DMS114 treated with DMSO at 0.1 percent for 48 hours (cell line): Measurements from ENCODE around the gene ARID3C.

Experiments
- DNase-seq: peaks from one replicate; lab custom pipeline; 2025; ENCODE audit not compliant: unreplicated experiment; lab: John Stamatoyannopoulos, UW

The ARID3C gene

DNA sequence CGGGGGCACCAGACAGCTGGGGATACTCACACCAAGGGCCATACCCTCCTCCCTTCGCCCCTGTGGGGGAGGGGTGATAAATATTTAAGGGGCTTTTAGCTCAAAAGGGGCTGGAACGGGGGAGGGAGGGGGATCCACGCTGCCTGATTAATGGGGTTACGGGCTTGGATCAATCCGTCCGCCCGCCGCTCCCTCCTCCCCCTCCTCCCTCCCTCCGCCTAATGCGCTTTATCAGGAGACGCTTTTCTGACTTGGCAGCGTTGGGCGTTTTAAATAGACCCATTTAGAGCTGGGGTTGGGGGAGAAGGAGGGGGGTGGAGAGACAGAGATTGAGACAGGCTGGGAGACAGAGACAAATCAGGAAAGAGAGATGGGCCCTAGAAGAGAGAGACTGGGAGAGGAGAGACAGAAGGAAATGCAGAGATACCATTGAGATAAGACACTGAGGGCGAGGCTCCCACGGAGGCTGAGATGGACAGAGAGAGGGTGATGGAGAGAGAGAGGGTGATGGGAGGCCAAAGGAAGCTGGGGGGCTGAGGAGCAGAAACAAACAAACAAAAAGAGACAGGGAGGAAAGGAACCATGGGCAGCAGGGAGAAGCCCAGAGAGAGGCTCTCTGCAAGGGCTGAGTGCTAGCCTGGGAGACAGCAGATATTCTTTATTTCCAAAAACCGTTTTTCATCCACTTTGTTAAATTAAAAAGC lies 49.6 kb downstream of the ARID3C start:
- no peak for DNase-seq

DNA sequence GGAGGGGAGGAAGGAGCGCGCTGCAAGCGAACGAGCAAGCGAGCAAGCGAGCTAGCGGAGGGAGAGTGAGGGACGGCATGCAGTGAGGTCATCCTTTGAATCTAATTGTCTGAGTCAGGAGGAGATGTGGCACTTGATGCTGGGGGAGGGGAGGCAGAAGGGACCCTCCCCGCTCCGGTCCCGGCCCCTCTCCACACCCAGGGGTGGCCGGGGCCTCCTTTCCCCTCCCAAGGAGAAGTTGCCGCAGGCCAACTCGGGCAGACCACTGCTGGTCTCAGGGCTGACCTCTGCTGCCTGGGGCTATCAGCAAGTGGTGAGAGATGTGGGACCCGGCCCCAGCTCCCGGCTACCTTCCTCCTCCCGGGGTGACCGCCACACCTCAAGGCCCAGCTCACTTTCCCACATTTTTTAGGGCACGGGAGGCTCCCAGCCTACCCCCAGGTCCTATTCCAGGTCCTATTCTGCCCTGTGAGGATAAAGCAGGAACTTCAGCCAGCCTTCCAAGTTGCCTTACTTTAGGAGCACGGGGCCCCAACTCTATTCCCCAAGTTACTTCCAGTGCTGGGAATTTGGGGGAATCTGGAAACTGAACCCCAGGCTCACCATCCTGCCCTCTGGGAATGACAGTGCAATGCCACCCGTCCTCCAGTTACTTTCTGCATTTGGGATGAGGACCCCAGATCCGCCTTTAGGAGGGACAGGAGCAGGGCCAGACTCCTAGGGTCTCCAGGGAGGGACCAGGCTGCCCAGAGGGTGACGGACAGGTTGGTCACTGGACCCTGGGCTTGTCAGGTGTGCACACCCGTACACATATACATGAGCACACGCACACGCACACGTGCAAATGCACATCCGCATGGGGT lies 50.4 kb downstream of the ARID3C start:
- no peak for DNase-seq

DNA sequence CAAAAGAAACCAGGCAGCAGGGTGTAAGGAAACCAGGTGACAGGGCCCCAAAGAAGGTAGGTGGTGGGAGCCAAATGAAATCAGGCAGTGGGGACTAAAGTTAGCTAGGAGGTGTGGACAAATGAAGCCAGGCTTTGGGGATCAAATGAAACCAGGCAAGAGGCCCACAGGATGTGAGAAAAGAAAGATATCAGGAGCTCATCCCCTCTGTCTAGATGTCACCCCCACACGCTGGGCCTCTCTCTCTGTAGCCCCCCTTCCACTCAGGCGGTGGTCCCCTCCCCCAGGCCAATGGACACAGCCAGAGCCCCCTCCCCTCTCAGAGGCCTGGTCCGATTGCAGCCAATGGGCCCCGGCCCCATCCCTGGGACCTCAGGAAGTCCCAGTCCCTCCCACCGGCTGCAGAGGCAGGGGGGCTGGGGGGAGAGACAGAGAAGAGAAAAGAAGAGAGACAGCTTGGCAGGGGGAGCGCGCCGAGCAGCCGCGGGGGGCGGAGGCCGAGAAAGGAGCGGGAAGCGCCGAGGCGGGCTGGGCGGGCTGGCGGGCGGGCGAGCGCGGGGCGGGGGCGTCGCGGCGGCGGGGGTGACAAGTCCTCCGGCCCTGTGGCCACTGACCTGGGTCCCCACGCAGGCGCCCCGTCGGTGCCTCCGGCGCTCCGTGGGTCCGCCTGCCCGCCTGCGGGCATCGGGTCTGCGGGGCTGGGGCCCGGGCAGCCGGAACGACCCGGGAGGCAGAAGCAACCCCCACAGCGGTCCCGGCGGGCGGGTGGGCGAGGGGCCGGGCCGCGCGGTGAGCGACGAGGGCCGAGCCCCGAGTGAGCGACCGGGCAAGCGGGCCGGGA lies 51.2 kb downstream of the ARID3C start:
- DNase-seq, result no peak

DNA sequence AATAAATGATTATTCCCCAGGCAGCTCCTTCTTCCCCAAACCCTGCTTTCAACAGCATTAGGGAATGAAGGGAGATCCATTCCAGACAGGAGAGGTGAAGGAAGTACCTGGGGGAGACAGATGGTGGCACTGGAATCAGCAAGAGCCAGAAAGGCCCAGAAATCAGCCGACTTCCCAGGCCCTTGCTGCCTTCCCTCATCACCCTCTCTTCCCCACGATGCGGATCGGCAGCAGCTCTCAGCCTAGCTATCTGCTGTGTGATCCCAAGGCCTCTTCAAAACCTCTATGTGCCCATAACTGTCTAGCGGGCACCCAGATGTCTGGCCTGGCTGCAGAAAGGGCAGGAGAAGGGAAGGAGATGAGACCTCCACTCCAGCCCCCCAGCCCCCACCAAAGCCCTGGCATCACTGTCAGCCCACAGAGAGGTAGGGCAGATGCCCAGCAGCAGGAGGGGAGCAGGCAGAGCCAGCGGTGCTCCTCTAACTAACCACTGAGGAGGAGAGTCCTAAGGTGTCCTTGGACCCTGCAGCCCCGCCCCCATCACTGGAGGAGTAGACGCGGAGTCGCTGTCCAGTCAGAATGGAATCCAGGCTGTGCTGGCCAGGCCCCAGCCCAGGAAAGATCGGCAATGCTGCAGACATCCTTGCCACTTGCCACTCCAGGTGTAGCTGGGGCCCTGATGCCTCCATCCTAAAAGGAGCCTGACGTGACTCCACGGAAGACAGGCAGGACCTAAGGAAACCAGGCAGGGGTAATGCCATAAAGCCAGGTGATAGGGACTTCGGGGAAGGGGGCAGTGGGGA lies 52.1 kb downstream of the ARID3C start:
- DNase-seq, result no peak

DNA sequence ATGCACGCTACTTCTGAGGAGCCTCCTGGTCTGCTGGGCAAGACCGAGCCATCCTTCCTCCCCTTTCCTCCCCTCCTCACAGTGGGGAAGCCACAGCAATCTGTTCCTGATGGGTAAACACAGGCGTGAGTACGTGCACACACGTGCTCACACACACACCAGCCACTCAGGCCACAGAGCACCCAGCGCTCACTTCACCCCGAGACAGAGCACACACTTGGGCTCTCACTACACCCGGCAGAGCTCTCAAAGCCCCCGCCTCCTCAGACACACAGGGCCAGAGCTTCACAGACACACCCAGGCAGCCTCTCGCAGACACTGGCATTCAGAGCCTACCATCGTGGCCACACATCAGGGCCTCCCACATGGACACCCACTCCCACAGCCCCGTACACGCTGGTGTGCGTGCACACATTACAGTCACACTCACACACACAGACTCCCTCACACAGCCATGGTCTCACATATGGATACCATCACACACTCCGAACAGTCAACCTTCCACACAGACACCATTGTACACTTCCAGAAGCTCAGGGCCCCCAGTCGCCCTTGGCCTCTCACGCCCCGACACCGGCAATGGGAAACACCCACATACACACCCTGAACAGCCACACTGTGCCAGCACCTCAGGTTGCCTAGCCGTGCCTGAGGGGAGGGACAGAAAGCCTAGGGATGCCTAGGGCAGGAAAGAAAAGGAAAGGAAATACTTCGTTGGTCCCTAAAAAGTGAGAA lies 52.8 kb downstream of the ARID3C start:
- no peak for DNase-seq

DNA sequence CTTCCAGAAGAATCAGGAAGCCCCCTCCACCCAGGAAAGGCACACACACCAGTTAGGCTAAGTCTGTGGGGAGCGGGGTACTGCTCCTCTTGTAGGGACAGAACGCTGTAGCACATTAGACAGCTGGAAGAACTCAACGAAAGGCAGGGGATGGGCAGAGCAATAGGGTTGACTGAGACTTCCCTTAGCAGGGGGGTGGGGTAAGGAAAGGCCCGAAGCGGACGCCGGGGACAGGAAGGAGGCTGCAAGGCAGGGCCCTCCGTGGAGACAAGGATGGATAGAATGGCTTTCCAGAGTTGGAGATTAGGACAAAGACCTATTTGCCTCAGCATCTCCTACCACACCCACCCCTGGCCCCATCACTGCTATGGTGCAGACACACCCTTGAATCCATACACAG lies 53.6 kb downstream of the ARID3C start:
- DNase-seq, result no peak

DNA sequence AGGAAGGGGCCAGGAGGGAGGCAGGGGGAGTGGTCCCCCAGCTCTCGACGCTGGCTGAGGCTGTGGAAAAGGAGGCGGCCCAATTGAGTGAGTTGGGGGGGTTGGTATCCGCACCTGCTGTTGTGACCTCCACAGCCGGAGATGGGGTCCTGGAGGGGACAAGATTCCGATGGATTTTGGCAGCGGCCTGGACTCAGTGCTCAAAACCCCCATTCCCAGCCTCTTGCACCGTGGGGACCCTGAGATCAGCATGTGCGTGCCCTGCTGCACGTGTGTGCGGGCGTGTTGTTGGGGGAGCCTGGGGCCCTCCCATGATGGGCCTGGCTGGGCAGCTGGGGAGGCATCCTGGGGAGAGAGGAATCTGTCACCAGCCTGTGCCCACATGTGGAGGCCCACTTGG lies 54.3 kb downstream of the ARID3C start:
- DNase-seq, result no peak

DNA sequence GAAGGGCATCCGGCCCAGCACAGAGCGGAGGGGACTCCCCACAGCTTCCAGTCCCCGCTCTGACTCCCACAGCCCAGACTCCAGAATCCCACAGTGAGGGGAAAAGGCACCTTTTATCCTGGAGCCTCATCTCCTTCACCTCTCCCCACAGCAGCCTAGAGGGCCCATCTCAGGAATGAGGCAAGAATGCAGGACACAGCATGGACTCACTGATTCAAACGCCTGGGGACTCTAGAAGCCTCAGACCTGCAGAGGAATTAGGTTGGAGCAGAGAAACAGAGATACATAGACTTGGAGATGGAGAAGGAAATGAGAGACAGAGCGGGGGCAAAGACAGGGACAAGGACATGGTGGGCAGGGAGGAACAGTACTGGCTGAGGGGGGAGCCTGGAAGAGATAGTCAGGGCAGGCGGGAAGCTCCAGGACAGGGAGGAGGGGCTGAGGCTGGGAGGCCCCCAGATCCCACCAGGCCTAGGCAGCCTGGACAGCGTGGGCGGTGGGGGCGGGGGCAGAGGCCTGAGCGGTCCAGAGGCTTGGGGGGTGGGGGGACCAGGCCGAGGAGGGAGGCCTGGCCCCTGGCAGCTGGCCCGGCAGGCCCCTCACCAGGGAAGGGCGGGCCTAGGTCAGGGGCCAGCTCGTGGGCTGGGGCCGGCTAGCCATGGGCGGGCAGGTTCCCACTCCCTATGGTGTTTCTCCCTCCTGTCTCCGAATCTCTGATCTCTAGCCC lies 55.1 kb downstream of the ARID3C start:
- DNase-seq, result no peak

DNA sequence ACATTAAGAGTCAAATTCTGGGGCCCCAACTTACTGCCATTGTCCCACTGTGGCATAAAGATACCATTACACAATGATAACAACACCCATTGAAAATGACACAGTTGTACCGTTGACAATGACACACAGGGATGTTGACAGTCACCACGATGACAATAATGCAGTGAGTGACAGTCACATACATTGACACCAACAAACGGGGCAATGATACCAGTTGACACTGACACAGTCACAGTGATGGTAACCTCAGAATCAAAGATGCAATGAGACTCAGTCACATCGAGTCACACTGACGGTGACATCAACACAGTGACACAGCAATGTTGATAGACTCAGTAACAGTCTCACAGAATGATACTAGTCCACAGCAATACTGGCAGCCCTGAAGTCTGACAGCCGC lies 56.2 kb downstream of the ARID3C start:
- no peak for DNase-seq

DNA sequence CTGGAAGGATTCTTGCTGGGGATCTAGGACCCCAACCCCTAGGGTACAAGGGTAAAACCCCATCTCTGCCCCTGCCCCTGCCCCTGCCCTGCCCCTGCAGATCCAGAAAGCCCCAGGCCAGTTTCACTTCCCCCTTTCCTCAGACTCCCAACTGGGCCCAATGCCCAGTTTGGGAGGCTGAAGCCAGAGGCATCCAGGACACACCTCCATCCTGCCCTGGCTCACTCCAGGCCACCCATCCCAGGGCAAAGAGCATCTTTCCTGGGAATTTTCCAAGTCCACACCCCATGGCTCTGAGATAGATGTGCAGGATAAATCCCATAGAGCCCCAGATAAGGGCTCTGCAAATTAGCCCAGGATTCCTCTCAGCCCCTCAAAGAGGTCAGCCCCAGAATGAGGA lies 56.8 kb downstream of the ARID3C start:
- DNase-seq, result no peak

DNA sequence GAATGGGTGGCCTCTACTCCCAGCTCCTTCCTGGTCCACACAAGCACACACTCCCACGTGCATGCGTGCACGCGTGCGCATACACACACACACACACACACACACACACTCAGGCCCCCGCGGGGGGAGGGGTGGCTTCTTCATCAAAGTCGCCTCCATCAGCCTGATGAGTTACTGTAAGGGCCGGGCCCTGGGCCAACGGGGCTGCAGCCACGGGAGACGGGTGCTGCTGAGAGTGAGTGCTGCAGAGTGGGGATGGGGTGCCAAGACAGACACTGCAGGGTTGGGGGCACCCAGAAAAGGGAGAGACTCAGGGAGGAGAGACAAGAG lies 57.4 kb downstream of the ARID3C start:
- DNase-seq, result no peak
